Measurements from ENCODE around the gene DGKH.

GRCh38 chr13:42228527-42228926 lies 180.1 kb downstream of the DGKH start:
- TF ChIP-seq EGR1 (IDR thresholded peaks at IDR 0.05) (no peak), TEAD4 (IDR thresholded peaks at IDR 0.05) (no peak), RAD21 (IDR thresholded peaks at IDR 0.05; ENCODE audit: low read depth) (no peak), EP300 (IDR thresholded peaks at IDR 0.05; ENCODE audit: borderline replicate concordance) (no peak), REST (IDR thresholded peaks at IDR 0.05; ENCODE audit: low read depth) (no peak), NFIC (IDR thresholded peaks at IDR 0.05) (no peak), TAF1 (IDR thresholded peaks at IDR 0.05; ENCODE audit: low read depth) (no peak), CEBPB (IDR thresholded peaks at IDR 0.05) (no peak), TCF12 (IDR thresholded peaks at IDR 0.05; ENCODE audit: low read depth) (no peak)

All from Ishikawa (cell line).